ENCODE data around the gene FHAD1.

The FHAD1 gene

GRCh38 chr1:15324869-15325335 lies 77.9 kb downstream of the FHAD1 start:
- DNase-seq (ENCODE audit: low read depth in 3 of 3, low spot score in 1 of 3) = no peak

GRCh38 chr1:15325375-15326085 lies 78.5 kb downstream of the FHAD1 start:
- DNase-seq (ENCODE audit: low read depth in 3 of 3, low spot score in 1 of 3) = no peak

- DNase-seq (ENCODE audit: low read depth in 3 of 3, low spot score in 1 of 3) = no peak
Measured at GRCh38 chr1:15326691-15327588, 79.9 kb downstream of the FHAD1 start.

- DNase-seq (ENCODE audit: low read depth in 3 of 3, low spot score in 1 of 3) = no peak
Measured at GRCh38 chr1:15328351-15329103, 81.5 kb downstream of the FHAD1 start.

GRCh38 chr1:15329104-15329820 lies 82.2 kb downstream of the FHAD1 start:
- no peak for DNase-seq (ENCODE audit: low read depth in 3 of 3, low spot score in 1 of 3)

- no peak for DNase-seq (ENCODE audit: low read depth in 3 of 3, low spot score in 1 of 3)
Measured at GRCh38 chr1:15330028-15330427, 83.0 kb downstream of the FHAD1 start.

GRCh38 chr1:15331180-15331579 lies 84.2 kb downstream of the FHAD1 start:
- DNase-seq (ENCODE audit: low read depth in 3 of 3, low spot score in 1 of 3) = no peak

GRCh38 chr1:15331734-15332133 lies 84.7 kb downstream of the FHAD1 start:
- no peak for DNase-seq (ENCODE audit: low read depth in 3 of 3, low spot score in 1 of 3)

GRCh38 chr1:15332525-15332924 lies 85.5 kb downstream of the FHAD1 start:
- no peak for DNase-seq (ENCODE audit: low read depth in 3 of 3, low spot score in 1 of 3)

- no peak for DNase-seq (ENCODE audit: low read depth in 3 of 3, low spot score in 1 of 3)
Measured at GRCh38 chr1:15332952-15333715, 86.1 kb downstream of the FHAD1 start.

GRCh38 chr1:15334995-15335394 lies 88.0 kb downstream of the FHAD1 start:
- DNase-seq (ENCODE audit: low read depth in 3 of 3, low spot score in 1 of 3) = no peak

- no peak for DNase-seq (ENCODE audit: low read depth in 3 of 3, low spot score in 1 of 3)
Measured at GRCh38 chr1:15336866-15337265, 89.8 kb downstream of the FHAD1 start.

GRCh38 chr1:15337656-15338402 lies 90.8 kb downstream of the FHAD1 start:
- no peak for DNase-seq (ENCODE audit: low read depth in 3 of 3, low spot score in 1 of 3)

- DNase-seq (ENCODE audit: low read depth in 3 of 3, low spot score in 1 of 3) = no peak
Measured at GRCh38 chr1:15339570-15339969, 92.5 kb downstream of the FHAD1 start.

GRCh38 chr1:15341228-15341627 lies 94.2 kb downstream of the FHAD1 start:
- DNase-seq (ENCODE audit: low read depth in 3 of 3, low spot score in 1 of 3) = no peak

- no peak for DNase-seq (ENCODE audit: low read depth in 3 of 3, low spot score in 1 of 3)
Measured at GRCh38 chr1:15341634-15342407, 94.8 kb downstream of the FHAD1 start.

GRCh38 chr1:15342408-15342967 lies 95.5 kb downstream of the FHAD1 start:
- no peak for DNase-seq (ENCODE audit: low read depth in 3 of 3, low spot score in 1 of 3)

GRCh38 chr1:15343099-15343498 lies 96.1 kb downstream of the FHAD1 start:
- DNase-seq (ENCODE audit: low read depth in 3 of 3, low spot score in 1 of 3) = no peak
